HepG2 (cell line): Measurements from ENCODE around the gene SCN8A. TPM values are rescaled to one million over a fixed set of nuclear protein-coding genes. Genes with fewer than 3 reads are reported as not detected.

ENCODE experiments used
- ATAC-seq: fragments of 200-7000 bp; cut with Tn5 transposase; 3 replicates; pipeline ENCODE4 v1.9.1; 2020; ENCODE audit warnings: mild to moderate bottlenecking, moderate library complexity
- BruUV-seq: library from RNA; stranded (reverse); fragments of 400-500 nt; replicated peaks from 2 replicates; lab custom pipeline; 2021; lab: Mats Ljungman, UMichigan
- CTCF ChIA-PET: fragments of 300-600 bp; formaldehyde crosslinking; extraction: SDS; loops from one replicate; lab custom pipeline; 2021; ENCODE audit warnings: low total read pairs, inconsistent platforms, low intra/inter-chr PET ratio; lab: Yijun Ruan, JAX
- POLR2A ChIA-PET: fragments of 350-600 bp; sonication (Branson Sonifier 250); formaldehyde crosslinking; loops from one replicate; lab custom pipeline; 2020; ENCODE audit warnings: antibody characterized with exemption, inconsistent platforms; lab: Yijun Ruan, JAX
- DNase-seq: peaks from one replicate; pipeline ENCODE4 v3.0.0-alpha.2; 2015; ENCODE audit warnings: low spot score
- FAIRE-seq: peaks from 3 replicates; lab custom pipeline; 2011; peaks lifted over from hg19 to GRCh38; lab: Jason Lieb, UNC
- H2AFZ ChIP-seq: one replicate; pipeline ENCODE4 v1.6.1; 2011; ENCODE audit warnings: low read length, inconsistent platforms
- H3K27ac ChIP-seq: fragments of 300-600 bp; 3 replicates; pipeline ENCODE4 v1.8.0; 2011; ENCODE audit warnings: mixed run types, mild to moderate bottlenecking, mixed read lengths, low read length, inconsistent platforms; ENCODE audit not compliant: insufficient read depth; ENCODE audit errors: extremely low read length
- H3K27me3 ChIP-seq, 2 experiments: fragments of 200-600 bp in 1 of 2; 2 replicates in 1 of 2; 3 replicates in 1 of 2; pipeline versions ENCODE4 v1.6.0 to v1.8.0; 2011; ENCODE audit warnings: low read length in 2 of 2, mild to moderate bottlenecking in 2 of 2, moderate library complexity in 2 of 2, inconsistent platforms in 1 of 2; ENCODE audit not compliant: insufficient read depth in 2 of 2, control insufficient read depth in 1 of 2
- H3K36me3 ChIP-seq, 2 experiments: fragments of 200-600 bp in 1 of 2; replicated peaks in 1 of 2; 2 replicates in 1 of 2; 3 replicates in 1 of 2; pipeline versions ENCODE4 v1.5.1 to v1.8.0; 2011; ENCODE audit warnings: low read length in 2 of 2, inconsistent platforms in 1 of 2; ENCODE audit not compliant: insufficient read depth in 2 of 2, control insufficient read depth in 1 of 2
- H3K4me1 ChIP-seq: 2 replicates; pipeline ENCODE4 v1.5.1; 2012; ENCODE audit warnings: low read length, inconsistent platforms; ENCODE audit not compliant: insufficient read depth
- H3K4me2 ChIP-seq: 2 replicates; pipeline ENCODE4 v1.6.0; 2011; ENCODE audit warnings: low read depth, low read length, inconsistent platforms
- H3K4me3 ChIP-seq, 3 experiments: fragments of 200-600 bp in 1 of 3; sonication (generic), shearing (Covaris generic) in 1 of 3; replicated peaks in 1 of 3; 2 replicates each; pipeline ENCODE4 v1.5.1; 2011 to 2016; ENCODE audit warnings: low read length in 3 of 3, inconsistent platforms in 2 of 3, low read depth in 2 of 3, mild to moderate bottlenecking in 2 of 3, control low read depth in 1 of 3, mixed read lengths in 1 of 3; ENCODE audit not compliant: insufficient read depth in 1 of 3
- H3K79me2 ChIP-seq: one replicate; pipeline ENCODE4 v1.6.1; 2011; ENCODE audit warnings: low read length, inconsistent platforms; ENCODE audit not compliant: insufficient read depth
- H3K9ac ChIP-seq: 2 replicates; pipeline ENCODE4 v1.6.0; 2011; ENCODE audit warnings: mild to moderate bottlenecking, low read depth, low read length, inconsistent platforms; ENCODE audit not compliant: insufficient read depth
- H3K9me3 ChIP-seq: 2 replicates; pipeline ENCODE4 v1.5.1; 2012; ENCODE audit warnings: mild to moderate bottlenecking, low read length
- H4K20me1 ChIP-seq: 2 replicates; pipeline ENCODE4 v1.6.0; 2011; ENCODE audit warnings: inconsistent platforms, mild to moderate bottlenecking, low read length, moderate library complexity; ENCODE audit not compliant: insufficient read depth
- ATF7-NPFF ChIP-seq: sonication (generic); formaldehyde crosslinking; IDR thresholded peaks from 2 replicates; pipeline ENCODE4 v1.8.1; 2023; ENCODE audit warnings: mild to moderate bottlenecking, low read depth, missing genetic modification reagents, moderate library complexity
- IKZF1 ChIP-seq: fragments of 450-650 bp; IDR thresholded peaks from 2 replicates; pipeline ENCODE4 v1.7.1; 2016
- MED1 ChIP-seq: sonication (generic); formaldehyde crosslinking; IDR thresholded peaks from 2 replicates; pipeline ENCODE4 v1.4.0; 2020; ENCODE audit warnings: missing genetic modification reagents
- MYC ChIP-seq: sonication (generic); formaldehyde crosslinking; IDR thresholded peaks from 2 replicates; pipeline ENCODE4 v1.9.0; 2021; ENCODE audit warnings: missing genetic modification reagents, borderline replicate concordance
- PHF21A ChIP-seq: sonication (generic); formaldehyde crosslinking; IDR thresholded peaks from 2 replicates; pipeline ENCODE4 v1.5.0; 2020; ENCODE audit warnings: mild to moderate bottlenecking, missing genetic modification reagents
- ZMYM4 ChIP-seq: sonication (generic); formaldehyde crosslinking; IDR thresholded peaks from 2 replicates; pipeline ENCODE4 v1.8.1; 2023; ENCODE audit warnings: mild to moderate bottlenecking, missing genetic modification reagents
- ZNF232 ChIP-seq: sonication (generic); formaldehyde crosslinking; IDR thresholded peaks from 2 replicates; pipeline ENCODE4 v1.4.0; 2020; ENCODE audit warnings: missing genetic modification reagents, borderline replicate concordance
- ZNF543 ChIP-seq: sonication (generic); formaldehyde crosslinking; IDR thresholded peaks from 2 replicates; pipeline ENCODE4 v1.4.0; 2020; ENCODE audit warnings: mild to moderate bottlenecking, missing genetic modification reagents
- ZNF589 ChIP-seq: sonication (generic); formaldehyde crosslinking; conservative IDR thresholded peaks from 2 replicates; pipeline ENCODE4 v1.8.0; 2022; ENCODE audit warnings: mild to moderate bottlenecking, moderate library complexity, missing genetic modification reagents
- ZNF605 ChIP-seq: sonication (generic); formaldehyde crosslinking; IDR thresholded peaks from 2 replicates; pipeline ENCODE4 v1.8.0; 2022; ENCODE audit warnings: mild to moderate bottlenecking, missing genetic modification reagents
- WGBS: methylation state at CpG from one replicate; pipeline ENCODE4 v1.1.6; 2017; ENCODE audit warnings: low lambda C conversion rate; 5-methylcytosine and 5-hydroxymethylcytosine counted together
- in situ Hi-C: cut with HindIII; loops from 2 replicates; pipeline ENCODE4 v1.10.0; 2017; ENCODE audit warnings: low pct_unique_long_range_greater_than_20kb; ENCODE audit not compliant: extremely low pct_ligation_motif_present
- intact Hi-C: fragments of 100-400 bp; cut with micrococcal nuclease; formaldehyde crosslinking; loops from one replicate; pipeline ENCODE4 v1.10.0; 2022; ENCODE audit not compliant: unreplicated experiment
- polyA plus RNA-seq, 8 experiments: library from polyadenylated mRNA; depleted of rRNA in 3 of 8; stranded (reverse) in 7 of 8; unstranded in 1 of 8; fragments of >200 nt; fragmentation: Illumina TruSeq in 4 of 8; extraction: Trizol in 4 of 8; gene quantifications; 2 replicates each; pipeline versions ENCODE4 v1.2.1 to v1.2.3, GENCODE V29; 2011 to 2016; ENCODE audit warnings: low read depth in 4 of 8, missing spikeins in 1 of 8, mixed read lengths in 1 of 8; ENCODE audit not compliant: insufficient read depth in 1 of 8
- total RNA-seq, 5 experiments: library from RNA; depleted of rRNA; stranded (reverse); fragments of >200 nt; fragmentation: Illumina TruSeq; extraction: Trizol; gene quantifications; 2 replicates each; pipeline ENCODE4 v1.2.3, GENCODE V29; 2016; ENCODE audit warnings: low read depth in 1 of 5
- TF ChIP-seq, protein P1 (sequence below): IDR thresholded peaks from 2 replicates; pipeline ENCODE4 v1.6.1; 2016; ENCODE audit warnings: low read depth, borderline replicate concordance
- TF ChIP-seq, protein P2 (sequence below): sonication (generic); formaldehyde crosslinking; IDR thresholded peaks from 2 replicates; pipeline ENCODE4 v1.8.1; 2023; ENCODE audit warnings: missing genetic modification reagents, mild to moderate bottlenecking, borderline replicate concordance
- TF ChIP-seq, protein P3 (sequence below): sonication (generic); formaldehyde crosslinking; IDR thresholded peaks from 2 replicates; pipeline ENCODE4 v1.5.1; 2020; ENCODE audit warnings: missing genetic modification reagents, mild to moderate bottlenecking, borderline replicate concordance
- TF ChIP-seq, protein P4 (sequence below): sonication (generic); formaldehyde crosslinking; IDR thresholded peaks from 2 replicates; pipeline ENCODE4 v1.4.0; 2020; ENCODE audit warnings: missing genetic modification reagents, mild to moderate bottlenecking, borderline replicate concordance
- TF ChIP-seq, protein P5 (sequence below): sonication (generic); formaldehyde crosslinking; conservative IDR thresholded peaks from 2 replicates; pipeline ENCODE4 v1.8.0; 2022; ENCODE audit warnings: low read depth, missing genetic modification reagents
- TF ChIP-seq, protein P6 (sequence below): IDR thresholded peaks from 2 replicates; pipeline ENCODE4 v1.6.1; 2016

The SCN8A gene
- total and polyA plus RNA-seq, 2 of the 13 experiments (the other 11 are each of a cell fraction or from before 2014, with no cell fraction given), result 0.57 to 1.4 TPM

DNA sequence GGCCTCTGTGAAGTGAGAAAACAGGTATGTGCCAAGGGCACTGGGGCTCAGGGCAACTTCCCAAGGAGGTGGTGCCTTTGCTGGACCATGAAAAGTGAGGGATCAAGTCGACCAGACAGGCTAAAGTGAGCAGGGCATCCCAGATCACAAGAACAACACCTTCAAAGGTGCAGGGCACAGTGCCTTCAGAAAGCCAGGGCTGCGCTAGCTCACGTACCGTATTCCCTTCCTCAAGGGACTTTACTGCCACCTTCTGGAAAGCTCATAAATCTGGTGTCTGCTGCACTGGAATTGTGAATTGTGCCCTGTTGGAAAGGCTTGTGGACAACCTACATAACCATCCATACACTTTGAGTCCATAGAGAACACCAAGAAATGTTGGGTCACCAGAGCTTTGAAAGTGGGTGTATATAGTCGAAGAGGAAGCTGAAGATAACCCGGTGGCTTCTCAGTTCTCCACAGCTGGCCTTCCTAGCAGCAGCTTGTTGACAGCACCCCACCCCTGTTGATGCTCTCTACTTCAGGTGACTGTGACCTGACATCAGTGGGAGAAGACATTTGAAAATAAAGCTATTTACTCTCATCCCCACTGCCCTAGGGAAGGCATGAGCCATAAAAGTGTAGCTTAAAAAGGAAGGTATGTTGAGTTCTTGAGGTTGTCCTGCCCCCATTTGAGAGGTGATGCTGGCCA lies 233.0 kb downstream of the SCN8A start (continued):
- TF ChIP-seq, protein P1, sequence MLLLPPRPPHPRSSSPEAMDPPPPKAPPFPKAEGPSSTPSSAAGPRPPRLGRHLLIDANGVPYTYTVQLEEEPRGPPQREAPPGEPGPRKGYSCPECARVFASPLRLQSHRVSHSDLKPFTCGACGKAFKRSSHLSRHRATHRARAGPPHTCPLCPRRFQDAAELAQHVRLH (CRISPR knock-in tag), result no peak
- TF ChIP-seq, protein P2, sequence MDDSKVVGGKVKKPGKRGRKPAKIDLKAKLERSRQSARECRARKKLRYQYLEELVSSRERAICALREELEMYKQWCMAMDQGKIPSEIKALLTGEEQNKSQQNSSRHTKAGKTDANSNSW (CRISPR knock-in tag), result no peak

DNA sequence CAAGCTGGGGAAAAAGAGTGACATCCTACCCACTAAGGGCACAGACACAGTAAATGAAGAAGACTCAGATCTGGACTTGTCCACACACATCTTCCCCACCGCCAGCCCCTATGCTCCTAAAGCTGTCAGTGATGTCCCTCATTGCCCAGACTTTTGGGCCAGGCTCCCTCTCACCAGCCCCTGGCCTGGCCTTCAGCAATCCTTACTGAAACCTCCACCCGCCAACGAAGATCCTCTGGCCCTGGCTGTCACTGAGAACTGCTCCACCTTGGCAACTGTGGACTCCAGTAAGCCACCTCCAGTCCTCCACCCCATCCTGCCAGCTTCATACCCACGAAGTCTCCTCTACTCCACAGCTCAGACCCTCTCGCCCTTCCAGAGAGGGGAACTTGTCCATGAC lies 234.2 kb downstream of the SCN8A start:
- ChIA-PET POLR2A (interaction anchor here (3.2 kb wide), 1 partner anchor 10 kb away, joined by 12 read pairs; a partner anchor contains a TSS), CTCF (no interaction called here)
- H3K4me3 ChIP-seq, result no peak overlapping the region
- no peaks in the 10 kb centered on the region for H3K27me3 ChIP-seq
- no peak overlapping the region for H2AFZ ChIP-seq
- H4K20me1 ChIP-seq, result no peaks in the 10 kb centered on the region
- intact Hi-C loops, result loop anchor here (2.0 kb wide), 1 partner anchor 50 kb away; no protein-coding TSS in a partner anchor
- no peak for ATAC-seq
- no peak overlapping the region for H3K27ac ChIP-seq
- H3K9me3 ChIP-seq, result no peaks in the 10 kb centered on the region
- H3K9ac ChIP-seq, result no peak overlapping the region
- H3K4me2 ChIP-seq, result no peak overlapping the region
- peaks cover 14% of the 10 kb centered on the region for H3K4me1 ChIP-seq
- BruUV-seq, result no TSS peak
- no peak for DNase-seq
- TF ChIP-seq, protein P3, sequence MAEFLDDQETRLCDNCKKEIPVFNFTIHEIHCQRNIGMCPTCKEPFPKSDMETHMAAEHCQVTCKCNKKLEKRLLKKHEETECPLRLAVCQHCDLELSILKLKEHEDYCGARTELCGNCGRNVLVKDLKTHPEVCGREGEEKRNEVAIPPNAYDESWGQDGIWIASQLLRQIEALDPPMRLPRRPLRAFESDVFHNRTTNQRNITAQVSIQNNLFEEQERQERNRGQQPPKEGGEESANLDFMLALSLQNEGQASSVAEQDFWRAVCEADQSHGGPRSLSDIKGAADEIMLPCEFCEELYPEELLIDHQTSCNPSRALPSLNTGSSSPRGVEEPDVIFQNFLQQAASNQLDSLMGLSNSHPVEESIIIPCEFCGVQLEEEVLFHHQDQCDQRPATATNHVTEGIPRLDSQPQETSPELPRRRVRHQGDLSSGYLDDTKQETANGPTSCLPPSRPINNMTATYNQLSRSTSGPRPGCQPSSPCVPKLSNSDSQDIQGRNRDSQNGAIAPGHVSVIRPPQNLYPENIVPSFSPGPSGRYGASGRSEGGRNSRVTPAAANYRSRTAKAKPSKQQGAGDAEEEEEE (CRISPR knock-in tag), result no peak
- TF ChIP-seq ZNF232 (CRISPR knock-in tag) (no peak), ATF7-NPFF (CRISPR knock-in tag) (no peak), MED1 (CRISPR knock-in tag) (no peak), ZNF589 (CRISPR knock-in tag) (no peak), PHF21A (no peak), IKZF1 (no peak), ZMYM4 (CRISPR knock-in tag) (no peak), MYC (CRISPR knock-in tag) (no peak), ZNF543 (CRISPR knock-in tag) (no peak), ZNF605 (CRISPR knock-in tag) (no peak)
- TF ChIP-seq, protein P4, sequence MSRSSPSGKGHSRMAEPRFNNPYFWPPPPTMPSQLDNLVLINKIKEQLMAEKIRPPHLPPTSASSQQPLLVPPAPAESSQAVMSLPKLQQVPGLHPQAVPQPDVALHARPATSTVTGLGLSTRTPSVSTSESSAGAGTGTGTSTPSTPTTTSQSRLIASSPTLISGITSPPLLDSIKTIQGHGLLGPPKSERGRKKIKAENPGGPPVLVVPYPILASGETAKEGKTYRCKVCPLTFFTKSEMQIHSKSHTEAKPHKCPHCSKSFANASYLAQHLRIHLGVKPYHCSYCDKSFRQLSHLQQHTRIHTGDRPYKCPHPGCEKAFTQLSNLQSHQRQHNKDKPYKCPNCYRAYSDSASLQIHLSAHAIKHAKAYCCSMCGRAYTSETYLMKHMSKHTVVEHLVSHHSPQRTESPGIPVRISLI (CRISPR knock-in tag), result no peak
- TF ChIP-seq, protein P5, sequence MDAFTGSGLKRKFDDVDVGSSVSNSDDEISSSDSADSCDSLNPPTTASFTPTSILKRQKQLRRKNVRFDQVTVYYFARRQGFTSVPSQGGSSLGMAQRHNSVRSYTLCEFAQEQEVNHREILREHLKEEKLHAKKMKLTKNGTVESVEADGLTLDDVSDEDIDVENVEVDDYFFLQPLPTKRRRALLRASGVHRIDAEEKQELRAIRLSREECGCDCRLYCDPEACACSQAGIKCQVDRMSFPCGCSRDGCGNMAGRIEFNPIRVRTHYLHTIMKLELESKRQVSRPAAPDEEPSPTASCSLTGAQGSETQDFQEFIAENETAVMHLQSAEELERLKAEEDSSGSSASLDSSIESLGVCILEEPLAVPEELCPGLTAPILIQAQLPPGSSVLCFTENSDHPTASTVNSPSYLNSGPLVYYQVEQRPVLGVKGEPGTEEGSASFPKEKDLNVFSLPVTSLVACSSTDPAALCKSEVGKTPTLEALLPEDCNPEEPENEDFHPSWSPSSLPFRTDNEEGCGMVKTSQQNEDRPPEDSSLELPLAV (CRISPR knock-in tag), result no peak
- TF ChIP-seq, protein P6, sequence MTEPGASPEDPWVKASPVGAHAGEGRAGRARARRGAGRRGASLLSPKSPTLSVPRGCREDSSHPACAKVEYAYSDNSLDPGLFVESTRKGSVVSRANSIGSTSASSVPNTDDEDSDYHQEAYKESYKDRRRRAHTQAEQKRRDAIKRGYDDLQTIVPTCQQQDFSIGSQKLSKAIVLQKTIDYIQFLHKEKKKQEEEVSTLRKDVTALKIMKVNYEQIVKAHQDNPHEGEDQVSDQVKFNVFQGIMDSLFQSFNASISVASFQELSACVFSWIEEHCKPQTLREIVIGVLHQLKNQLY (CRISPR knock-in tag), result no peak
- no peak for FAIRE-seq
- WGBS, result 65% methylated on average over 5 of the region's 5 CpGs
- no peaks in the 10 kb centered on the region for H3K79me2 ChIP-seq
- no peaks in the 10 kb centered on the region for H3K36me3 ChIP-seq
- in situ Hi-C loops, result no loop called here
